ENCODE measurements around the gene FRRS1L. TPM values are rescaled to one million over a fixed set of nuclear protein-coding genes. Genes with fewer than 3 reads are reported as not detected.

Gene FRRS1L
- total RNA-seq, 4 donors from 2014 or later = 0.06 to 0.24 (median 0.16) TPM; not detected in 1

GRCh38 chr9:109150925-109151545 is 16.0 kb downstream of the FRRS1L start:
- no peak for DNase-seq (ENCODE audit: low spot score)
- no peak for TF ChIP-seq CTCF (IDR thresholded peaks at IDR 0.05)

GRCh38 chr9:109149722-109150121 is 17.3 kb downstream of the FRRS1L start:
- DNase-seq (ENCODE audit: low spot score) (no peak), ATAC-seq (ENCODE audit: low FRiP score) (no peak)

More at GRCh38 chr9:109150925-109151545, 16.0 kb downstream of the FRRS1L start:
- ATAC-seq (ENCODE audit: low FRiP score) = no peak

GRCh38 chr9:109149089-109149488 is 18.0 kb downstream of the FRRS1L start:
- TF ChIP-seq CTCF (IDR thresholded peaks at IDR 0.05) = no peak
- ATAC-seq (ENCODE audit: low FRiP score) = no peak
- DNase-seq (ENCODE audit: low spot score) = no peak

More at GRCh38 chr9:109149722-109150121, 17.3 kb downstream of the FRRS1L start:
- no peak for TF ChIP-seq CTCF (IDR thresholded peaks at IDR 0.05)

GRCh38 chr9:109145051-109145450 is 22.0 kb downstream of the FRRS1L start:
- DNase-seq (ENCODE audit: low spot score) (no peak), ATAC-seq (ENCODE audit: low FRiP score) (no peak)
- no peak for TF ChIP-seq CTCF (IDR thresholded peaks at IDR 0.05)

GRCh38 chr9:109143881-109144562 is 23.0 kb downstream of the FRRS1L start:
- ATAC-seq (ENCODE audit: low FRiP score) (no peak), DNase-seq (ENCODE audit: low spot score) (no peak)
- no peak for TF ChIP-seq CTCF (IDR thresholded peaks at IDR 0.05)

GRCh38 chr9:109141375-109141774 is 25.7 kb downstream of the FRRS1L start:
- no peak for ATAC-seq (ENCODE audit: low FRiP score)
- DNase-seq (ENCODE audit: low spot score) = no peak
- TF ChIP-seq CTCF (IDR thresholded peaks at IDR 0.05) = no peak

GRCh38 chr9:109139851-109140250 is 27.2 kb downstream of the FRRS1L start:
- no peak for DNase-seq (ENCODE audit: low spot score)
- no peak for ATAC-seq (ENCODE audit: low FRiP score)
- TF ChIP-seq CTCF (IDR thresholded peaks at IDR 0.05) = no peak
